SK-N-SH treated with all-trans-retinoic acid at 6 μM for 48 hours (cell line): Measurements from ENCODE around the gene TXNL4B.
A peak's percentile ranks its signal among the peaks of the same experiment; 100 is the strongest.

Experiments
- ATAC-seq: fragments of 200-7000 bp; cut with Tn5 transposase; 3 replicates; pipeline ENCODE4 v1.9.1; 2020; ENCODE audit warnings: mild to moderate bottlenecking, moderate library complexity
- ARNTL ChIP-seq: fragments of 450-650 bp; formaldehyde crosslinking; IDR thresholded peaks from 2 replicates; pipeline ENCODE4 v1.5.0; 2020; ENCODE audit warnings: low read depth, mild to moderate bottlenecking, moderate library complexity, borderline replicate concordance
- BACH2 ChIP-seq: fragments of 250-450 bp; sonication (Bioruptor Pico); IDR thresholded peaks from 2 replicates; pipeline ENCODE4 v1.9.0; 2021; ENCODE audit warnings: mild to moderate bottlenecking, borderline replicate concordance
- CREB5 ChIP-seq: fragments of 250-450 bp; sonication (Bioruptor Pico); IDR thresholded peaks from 2 replicates; pipeline ENCODE4 v1.5.1; 2020; ENCODE audit warnings: low read depth, mild to moderate bottlenecking, moderate library complexity
- CSDC2 ChIP-seq: fragments of 250-450 bp; sonication (Bioruptor Pico); IDR thresholded peaks from 2 replicates; pipeline ENCODE4 v1.5.0; 2020; ENCODE audit warnings: mild to moderate bottlenecking, moderate library complexity
- CSRNP3 ChIP-seq: fragments of 250-450 bp; sonication (Bioruptor Pico); IDR thresholded peaks from 2 replicates; pipeline ENCODE4 v1.5.1; 2021; ENCODE audit warnings: mild to moderate bottlenecking, moderate library complexity
- ESRRG ChIP-seq: fragments of 250-450 bp; sonication (Bioruptor Pico); IDR thresholded peaks from 2 replicates; pipeline ENCODE4 v1.6.1; 2021; ENCODE audit warnings: mild to moderate bottlenecking
- GLIS3 ChIP-seq: fragments of 250-450 bp; sonication (Bioruptor Pico); IDR thresholded peaks from 2 replicates; pipeline ENCODE4 v1.5.0; 2020; ENCODE audit warnings: mild to moderate bottlenecking, moderate library complexity
- ISL1 ChIP-seq: fragments of 250-450 bp; sonication (Bioruptor Pico); IDR thresholded peaks from 2 replicates; pipeline ENCODE4 v2.1.2; 2022; ENCODE audit warnings: mild to moderate bottlenecking, moderate library complexity
- PATZ1 ChIP-seq: fragments of 250-450 bp; sonication (Bioruptor Pico); IDR thresholded peaks from 2 replicates; pipeline ENCODE4 v1.8.0; 2020; ENCODE audit warnings: mild to moderate bottlenecking, moderate library complexity, borderline replicate concordance
- POU6F1 ChIP-seq: fragments of 250-450 bp; sonication (Bioruptor Pico); IDR thresholded peaks from 2 replicates; pipeline ENCODE4 v1.8.0; 2021; ENCODE audit warnings: low read depth, mild to moderate bottlenecking, moderate library complexity, borderline replicate concordance
- PPARA ChIP-seq: fragments of 250-450 bp; sonication (Bioruptor Pico); IDR thresholded peaks from 2 replicates; pipeline ENCODE4 v1.5.0; 2020; ENCODE audit warnings: mild to moderate bottlenecking, borderline replicate concordance
- RARB ChIP-seq: fragments of 250-450 bp; sonication (Bioruptor Pico); IDR thresholded peaks from 2 replicates; pipeline ENCODE4 v1.8.0; 2021; ENCODE audit warnings: mild to moderate bottlenecking, moderate library complexity
- TCF4 ChIP-seq: fragments of 250-450 bp; sonication (Bioruptor Pico); IDR thresholded peaks from 2 replicates; pipeline ENCODE4 v1.8.0; 2021; ENCODE audit warnings: mild to moderate bottlenecking, moderate library complexity, borderline replicate concordance
- TOX ChIP-seq: fragments of 250-450 bp; sonication (Bioruptor Pico); IDR thresholded peaks from 2 replicates; pipeline ENCODE4 v1.8.0; 2021; ENCODE audit warnings: mild to moderate bottlenecking, moderate library complexity, borderline replicate concordance
- TSHZ2 ChIP-seq: fragments of 250-450 bp; sonication (Bioruptor Pico); IDR thresholded peaks from 2 replicates; pipeline ENCODE4 v1.5.0; 2020; ENCODE audit warnings: mild to moderate bottlenecking, moderate library complexity
- ZC3H10 ChIP-seq: fragments of 250-450 bp; sonication (Bioruptor Pico); IDR thresholded peaks from 2 replicates; pipeline ENCODE4 v1.5.1; 2021; ENCODE audit warnings: mild to moderate bottlenecking, moderate library complexity
- ZFP3 ChIP-seq: fragments of 250-450 bp; sonication (Bioruptor Pico); IDR thresholded peaks from 2 replicates; pipeline ENCODE4 v1.5.0; 2020; ENCODE audit warnings: mild to moderate bottlenecking, moderate library complexity
- ZNF565 ChIP-seq: fragments of 450-650 bp; formaldehyde crosslinking; conservative IDR thresholded peaks from 2 replicates; pipeline ENCODE4 v1.5.0; 2020; ENCODE audit warnings: low read depth, mild to moderate bottlenecking, moderate library complexity
- ZNF70 ChIP-seq: fragments of 450-650 bp; formaldehyde crosslinking; IDR thresholded peaks from 2 replicates; pipeline ENCODE4 v1.5.0; 2020; ENCODE audit warnings: mild to moderate bottlenecking, moderate library complexity
- ZNF8 ChIP-seq: fragments of 450-650 bp; formaldehyde crosslinking; IDR thresholded peaks from 2 replicates; pipeline ENCODE4 v1.5.0; 2020; ENCODE audit warnings: mild to moderate bottlenecking, moderate library complexity

TXNL4B gene

GRCh38 chr16:72094266-72094610, 818 bp upstream of the TXNL4B start:
- ATAC-seq = peak; percentile 12
- no peak for TF ChIP-seq ISL1 (CRISPR knock-in tag)
- TF ChIP-seq ZFP3 (CRISPR knock-in tag) = no peak
- TF ChIP-seq BACH2 (CRISPR knock-in tag) = no peak
- no peak for TF ChIP-seq TSHZ2
- no peak for TF ChIP-seq ZNF70 (CRISPR knock-in tag)
- no peak for TF ChIP-seq ZNF8 (CRISPR knock-in tag)
- no peak for TF ChIP-seq CSRNP3 (CRISPR knock-in tag)
- TF ChIP-seq CREB5 (CRISPR knock-in tag) = no peak
- TF ChIP-seq PATZ1 (CRISPR knock-in tag) = no peak
- no peak for TF ChIP-seq TOX (CRISPR knock-in tag)
- no peak for TF ChIP-seq CSDC2
- TF ChIP-seq POU6F1 (CRISPR knock-in tag) = no peak
- no peak for TF ChIP-seq RARB
- TF ChIP-seq ARNTL (CRISPR knock-in tag) = no peak
- TF ChIP-seq PPARA (CRISPR knock-in tag) = no peak
- no peak for TF ChIP-seq TCF4 (CRISPR knock-in tag)
- no peak for TF ChIP-seq ESRRG (CRISPR knock-in tag)
- TF ChIP-seq ZNF565 (CRISPR knock-in tag) = no peak

- peak; percentile 69 for ATAC-seq
- TF ChIP-seq ZC3H10 (CRISPR knock-in tag) (no peak), GLIS3 (CRISPR knock-in tag) (no peak), TOX (CRISPR knock-in tag) (no peak), TSHZ2 (no peak), POU6F1 (CRISPR knock-in tag) (no peak), TCF4 (CRISPR knock-in tag) (no peak)
- TF ChIP-seq, all 23 proteins: peak for 0
These were observed 480 bp downstream of the TXNL4B start for GRCh38 chr16:72092832-72093447.
